ENCODE data around the gene MSANTD2.

Gene MSANTD2

DNA sequence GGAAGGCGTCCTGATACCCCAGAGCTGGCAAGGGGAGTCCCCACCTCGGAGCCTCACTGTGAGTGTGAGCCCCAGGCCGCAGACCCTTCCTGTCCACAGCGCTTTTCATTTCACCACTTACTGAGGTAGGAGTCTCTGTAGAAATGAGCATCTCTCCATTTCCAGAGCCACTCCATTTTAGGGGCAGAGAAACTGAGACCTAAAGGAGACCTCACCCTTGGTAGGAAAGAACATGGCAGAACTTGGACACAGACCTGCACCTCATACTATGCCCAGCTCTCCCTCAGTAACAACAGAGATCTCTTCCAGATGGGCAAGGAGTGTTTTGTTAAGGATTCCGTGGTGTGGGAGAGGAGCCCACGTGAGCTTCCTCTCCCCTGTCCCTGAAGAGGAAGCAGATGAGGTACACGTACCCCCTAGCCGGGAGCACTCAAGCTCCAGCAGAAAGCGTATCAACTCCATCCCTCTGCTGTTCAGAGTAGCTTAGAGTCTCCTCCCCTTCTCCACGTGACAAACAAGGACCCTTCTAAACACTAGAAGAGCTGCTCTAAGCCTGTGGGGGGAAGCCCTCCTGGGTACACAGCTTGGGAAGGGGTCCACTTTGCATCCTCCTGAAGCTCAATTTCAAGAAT, 47.6 kb downstream of the MSANTD2 start:
- no peak for DNase-seq

DNA sequence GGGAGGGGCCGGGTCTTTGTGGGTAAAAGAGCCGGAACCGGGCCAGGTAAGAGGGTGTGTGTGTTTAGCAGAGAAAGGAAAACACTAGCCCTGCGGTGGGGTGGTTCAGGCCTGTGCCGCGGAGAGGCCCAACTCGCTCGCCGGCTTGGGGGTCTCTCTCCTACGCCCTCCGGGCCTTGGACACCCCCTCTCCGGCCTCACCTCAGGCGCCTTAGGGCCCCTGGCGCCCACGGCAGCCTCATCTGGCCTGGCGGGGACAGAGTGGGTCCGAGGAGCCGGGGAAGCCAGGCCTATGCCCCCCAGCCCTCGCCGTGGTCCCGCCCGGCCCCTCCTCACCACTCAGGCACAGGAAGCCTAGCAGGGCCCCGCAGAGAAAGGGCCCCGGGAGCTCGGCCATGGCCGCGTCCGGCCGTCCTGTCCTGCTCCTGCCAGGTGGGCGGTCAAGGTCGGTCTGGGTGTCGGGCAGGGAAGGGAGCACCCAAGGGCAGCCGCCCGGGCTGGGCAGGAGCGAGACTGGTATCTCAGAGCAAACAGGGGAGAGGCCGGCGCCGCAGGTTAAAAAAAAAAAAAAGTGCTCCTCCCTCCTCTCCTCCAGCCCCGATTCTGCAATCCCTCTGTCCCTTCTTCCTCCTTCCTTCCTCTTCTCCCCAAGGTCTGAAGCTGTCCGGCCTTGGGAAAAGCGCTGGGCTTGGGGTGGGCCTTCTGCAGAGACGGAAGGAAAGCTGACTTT, 48.3 kb downstream of the MSANTD2 start, which contains the start of gene VSIG2:
VSIG2 (minus strand) TSS at position 515 of the 730 bp plus-strand sequence; CDS start at position 397, 118 bp downstream.
- no peak for DNase-seq

DNA sequence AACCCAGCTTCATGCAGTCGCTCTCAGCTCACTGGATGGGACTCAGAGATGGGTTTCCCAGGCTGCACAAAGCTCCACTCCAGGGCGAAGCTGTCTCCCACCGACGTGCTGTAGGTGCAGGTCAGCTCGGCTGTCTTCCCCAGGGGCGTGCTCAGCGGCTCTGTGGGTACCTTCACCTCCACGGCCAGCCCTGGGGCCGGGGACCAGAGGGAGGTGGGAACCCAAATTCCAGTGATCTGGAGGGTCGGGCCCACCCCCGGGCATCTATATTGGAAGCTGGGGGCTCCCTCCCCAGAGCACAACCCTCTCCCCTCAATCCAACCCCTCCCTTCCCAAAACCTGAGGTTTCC, 48.8 kb downstream of the MSANTD2 start:
- no peak for DNase-seq

DNA sequence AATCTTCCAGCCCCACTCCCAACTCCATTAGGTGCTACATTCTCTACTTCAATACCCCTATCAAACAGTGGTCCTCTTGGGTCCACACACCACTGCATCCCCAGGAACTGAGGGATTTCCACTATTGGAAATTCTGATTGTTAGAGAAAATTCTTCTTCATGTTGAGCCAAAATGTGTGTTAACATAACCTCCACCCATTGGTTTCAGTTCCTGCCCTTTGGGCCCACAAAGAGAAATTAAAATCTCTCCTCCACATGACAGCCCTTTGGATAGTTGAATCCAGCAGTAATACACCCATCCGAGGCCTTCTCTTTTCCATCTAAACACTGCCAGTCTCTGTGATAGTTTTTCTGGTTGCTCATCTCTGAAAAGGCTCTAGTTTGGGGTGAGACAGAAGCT, 50.3 kb downstream of the MSANTD2 start:
- no peak for DNase-seq

DNA sequence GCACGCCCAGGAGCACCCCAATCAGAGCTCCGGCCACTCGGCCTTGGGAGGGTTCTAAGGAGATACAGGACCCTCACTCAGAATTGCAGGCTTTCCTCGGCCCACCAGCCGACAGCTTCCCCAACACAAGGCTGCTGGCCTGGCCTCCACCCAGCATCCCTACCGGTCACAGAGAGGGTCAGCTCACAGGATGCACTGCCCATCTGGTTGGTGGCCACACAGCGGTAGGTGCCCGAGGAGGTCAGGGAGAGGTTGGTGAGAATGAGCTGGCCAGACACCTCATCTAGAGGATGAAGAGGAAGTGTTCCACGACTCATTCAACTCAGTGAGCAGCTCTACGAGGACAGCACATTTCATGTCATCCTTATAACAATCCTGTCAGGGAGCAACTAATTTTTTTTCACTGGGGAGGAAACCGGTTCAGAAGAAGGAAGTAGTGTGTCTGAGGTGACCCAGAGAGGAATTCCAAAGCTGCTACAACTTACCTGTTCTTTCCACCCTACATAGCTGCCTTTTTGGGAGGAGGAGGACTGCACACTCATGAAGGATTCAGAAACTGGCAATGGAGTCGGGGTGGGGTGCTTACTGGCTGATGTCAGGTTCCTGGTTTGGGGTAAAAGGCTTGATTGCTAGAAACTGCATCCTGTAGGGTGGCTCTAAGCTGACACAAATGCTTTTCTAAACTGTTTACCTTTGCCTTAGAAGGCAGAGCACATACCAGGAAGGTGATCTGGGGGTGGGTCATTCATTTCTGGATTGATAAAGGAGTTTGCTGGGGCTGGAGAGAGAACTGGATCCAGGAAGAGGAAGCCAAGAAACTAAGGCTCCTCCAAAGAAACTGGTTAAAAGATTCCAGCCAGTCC, 51.5 kb downstream of the MSANTD2 start:
- DNase-seq = no peak

DNA sequence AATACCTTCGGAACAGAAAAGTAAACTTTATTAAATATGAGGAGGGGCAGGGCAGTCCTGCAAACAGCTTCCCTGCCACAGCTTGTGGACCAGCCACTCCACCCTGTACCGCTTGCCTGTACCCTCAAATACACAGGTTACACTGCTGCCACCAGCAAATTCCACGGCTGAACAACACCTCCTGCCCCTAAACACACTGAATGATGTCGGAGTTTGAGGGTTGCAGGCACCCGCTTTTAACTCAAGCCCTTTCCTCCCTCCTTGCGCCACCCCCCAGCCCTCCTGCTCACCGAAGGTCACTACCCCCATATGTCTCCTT, 52.1 kb downstream of the MSANTD2 start:
- DNase-seq = no peak

DNA sequence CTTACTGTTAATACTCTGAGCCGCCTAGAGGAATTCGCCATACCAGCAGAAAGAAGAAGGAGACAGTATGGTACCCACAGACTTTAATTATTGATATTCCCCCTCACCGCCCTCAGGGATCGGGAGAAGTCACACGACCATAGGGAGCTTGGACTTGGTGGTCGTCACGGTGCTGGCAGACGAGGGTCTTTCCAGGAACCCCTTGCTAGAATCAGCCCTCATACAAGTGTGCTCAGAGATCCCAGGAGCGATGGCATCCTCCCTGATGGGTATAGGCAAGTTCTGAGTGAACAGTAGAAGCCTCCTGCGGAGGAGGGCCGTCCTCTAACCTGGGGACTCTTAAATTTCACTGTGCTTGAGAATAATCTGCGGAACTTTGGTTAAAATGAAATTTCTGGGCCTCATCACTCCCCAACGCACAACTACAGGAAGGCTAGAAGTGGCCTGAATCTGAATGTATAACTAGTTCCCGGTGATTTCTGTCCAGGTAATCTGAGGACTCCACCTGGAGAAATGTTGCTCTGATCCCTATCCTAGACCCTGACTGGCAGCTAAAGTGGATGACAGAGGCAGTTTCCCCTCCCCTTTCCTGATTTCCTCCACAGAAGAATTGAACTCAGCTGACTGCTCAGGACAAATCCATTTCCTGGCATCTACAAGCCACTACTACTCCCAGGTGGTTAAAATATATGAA, 52.7 kb downstream of the MSANTD2 start:
- DNase-seq = no peak

- DNase-seq = peak; percentile 70 to 76
Observed at GRCh38 chr11:124746621-124747243, 53.5 kb downstream of the MSANTD2 start.

GRCh38 chr11:124745835-124746620, 54.2 kb downstream of the MSANTD2 start:
- peak in 1 of 2 experiments; percentile 22 for DNase-seq

DNA sequence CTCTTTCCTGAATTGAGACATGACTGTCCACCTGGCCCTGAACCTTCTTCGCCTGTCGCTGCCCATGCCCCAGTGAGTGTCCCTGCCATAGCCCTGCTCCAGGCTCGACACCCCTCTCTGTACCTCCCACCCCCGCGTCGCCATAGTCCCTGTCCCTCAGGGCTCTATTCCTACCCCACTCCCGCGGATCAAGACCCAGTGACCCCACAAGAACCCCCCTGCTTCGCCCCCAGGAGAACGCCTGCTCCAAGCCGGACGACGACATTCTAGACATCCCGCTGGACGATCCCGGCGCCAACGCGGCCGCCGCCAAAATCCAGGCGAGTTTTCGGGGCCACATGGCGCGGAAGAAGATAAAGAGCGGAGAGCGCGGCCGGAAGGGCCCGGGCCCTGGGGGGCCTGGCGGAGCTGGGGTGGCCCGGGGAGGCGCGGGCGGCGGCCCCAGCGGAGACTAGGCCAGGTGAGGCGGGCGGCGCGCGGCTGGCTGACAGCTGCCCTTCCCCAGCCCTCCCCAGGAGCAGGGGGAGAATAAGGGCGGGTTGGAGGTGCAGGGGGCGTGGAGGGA, 54.9 kb downstream of the MSANTD2 start:
- no peak for DNase-seq

- DNase-seq = no peak
Observed at GRCh38 chr11:124743050-124743449, 57.2 kb downstream of the MSANTD2 start.

DNA sequence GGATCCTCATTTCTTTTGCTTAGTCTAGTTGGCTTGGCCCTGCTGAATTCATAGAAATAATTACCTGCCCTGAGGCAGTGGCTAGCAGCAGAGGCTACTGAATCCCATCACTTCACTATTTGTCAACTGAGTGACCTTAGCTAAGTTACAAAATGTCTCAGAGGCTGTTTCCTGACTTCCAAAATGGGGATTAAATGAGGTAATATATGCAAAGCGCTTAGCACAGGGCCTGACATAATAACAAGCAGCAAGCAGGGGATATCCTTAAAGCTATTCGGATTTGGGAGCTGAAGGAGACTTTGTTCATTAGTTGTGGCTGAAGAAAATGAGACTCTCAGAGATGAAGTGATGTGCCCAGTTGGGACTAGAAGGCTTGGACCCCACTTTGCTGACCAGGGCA, 57.7 kb downstream of the MSANTD2 start:
- DNase-seq = no peak

- DNase-seq = peak; percentile 48 to 50
Observed at GRCh38 chr11:124740277-124740882, 59.8 kb downstream of the MSANTD2 start.

GRCh38 chr11:124739479-124740276, 60.5 kb downstream of the MSANTD2 start, which contains the start of gene NRGN:
Gene NRGN (plus strand): TSS chr11:124739942. CDS start chr11:124740085, 143 bp downstream.
- peak; percentile 73 to 80 for DNase-seq

GRCh38 chr11:124738713-124739478, 61.3 kb downstream of the MSANTD2 start:
- no peak for DNase-seq

- no peak for DNase-seq
Observed at GRCh38 chr11:124737638-124738305, 62.4 kb downstream of the MSANTD2 start.

DNA sequence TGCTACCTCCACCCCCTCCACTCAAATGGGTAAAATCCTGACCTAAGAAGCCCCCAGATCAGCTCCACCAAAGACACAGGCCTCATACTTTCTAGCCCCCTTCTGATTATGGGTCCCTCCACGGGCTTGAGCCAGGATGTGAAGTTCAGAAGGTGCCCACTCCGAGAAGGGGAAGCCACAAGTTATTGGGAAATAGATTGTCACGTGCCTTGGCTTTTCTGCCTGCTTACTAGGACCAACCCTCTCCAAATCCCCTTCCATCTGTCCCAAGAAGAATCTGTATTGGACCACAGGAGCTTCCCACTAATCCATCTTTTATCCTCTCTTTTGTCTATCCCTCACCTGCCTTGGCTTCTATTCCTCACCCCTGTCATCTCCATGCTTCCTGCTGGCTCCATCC, 63.5 kb downstream of the MSANTD2 start:
- DNase-seq = no peak

DNA sequence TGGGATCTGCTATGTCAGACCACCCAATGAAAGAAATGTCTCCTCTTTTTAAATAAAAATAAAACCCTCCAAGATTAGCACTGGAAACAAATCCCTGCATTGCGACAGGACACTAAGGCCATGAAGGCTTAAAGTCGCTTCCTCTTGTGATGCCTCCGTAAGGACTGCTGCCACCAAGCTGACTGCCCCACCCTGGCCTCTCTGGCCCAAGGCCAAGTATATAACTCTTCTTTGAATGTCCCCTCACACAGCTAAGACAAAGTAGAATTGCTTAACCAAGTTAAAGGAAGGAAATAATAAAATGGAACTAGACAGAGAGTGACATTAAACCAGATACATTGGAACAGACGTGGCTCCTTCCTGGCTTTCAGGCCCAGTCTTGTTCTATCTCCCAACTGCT, 68.0 kb downstream of the MSANTD2 start:
- no peak for DNase-seq

DNA sequence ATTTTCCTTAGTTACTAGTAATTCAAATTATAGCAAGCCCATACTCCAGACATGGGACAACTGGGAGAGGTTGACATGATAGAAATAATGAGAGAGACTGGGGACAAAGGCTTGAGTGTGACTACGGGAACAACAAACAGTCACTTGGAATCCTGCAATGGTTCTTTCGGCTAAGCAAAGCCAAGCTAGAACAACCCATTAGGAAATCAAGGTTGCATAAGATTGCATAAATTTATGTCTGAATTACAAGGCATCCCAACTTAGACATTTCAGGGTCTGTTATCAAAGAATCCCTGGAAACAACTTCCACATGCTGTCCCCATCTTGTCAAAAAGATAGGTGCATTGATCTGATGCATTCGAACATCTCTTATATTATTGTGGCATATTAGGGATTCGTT, 70.6 kb downstream of the MSANTD2 start:
- DNase-seq = no peak
